Fibroblast of lung (primary cell): Measurements from ENCODE around the gene SEMA5A. TPM values are rescaled to one million over a fixed set of nuclear protein-coding genes. Genes with fewer than 3 reads are reported as not detected.

ENCODE experiments used
- DNase-seq, 2 donors: peaks; one replicate each; pipeline versions ENCODE4 v3.0.0 to v3.0.0-alpha.2; 2010; ENCODE audit warnings: low read depth in 2 of 2
- H2AFZ ChIP-seq: 2 replicates; pipeline ENCODE4 v1.5.1; 2012; ENCODE audit warnings: low read length, control low read depth, inconsistent platforms
- H3K27ac ChIP-seq: 2 replicates; pipeline ENCODE4 v1.5.1; 2011; ENCODE audit warnings: low read length, control low read depth; ENCODE audit not compliant: insufficient read depth
- H3K27me3 ChIP-seq: 2 replicates; pipeline ENCODE4 v1.5.1; 2011; ENCODE audit warnings: mild to moderate bottlenecking, low read length; ENCODE audit not compliant: control insufficient read depth, insufficient read depth
- H3K36me3 ChIP-seq: 2 replicates; pipeline ENCODE4 v1.5.1; 2011; ENCODE audit warnings: low read length; ENCODE audit not compliant: control insufficient read depth, insufficient read depth
- H3K4me1 ChIP-seq: 2 replicates; pipeline ENCODE4 v1.5.1; 2011; ENCODE audit warnings: low read length; ENCODE audit not compliant: control insufficient read depth, insufficient read depth; ENCODE audit errors: extremely low read depth
- H3K4me2 ChIP-seq: 2 replicates; pipeline ENCODE4 v1.5.1; 2011; ENCODE audit warnings: low read length, control low read depth; ENCODE audit not compliant: insufficient read depth; ENCODE audit errors: extremely low read depth
- H3K4me3 ChIP-seq, 4 experiments: fragments of 200-600 bp in 1 of 4; sonication (generic) in 1 of 4; replicated peaks in 1 of 4; 2 replicates each; pipeline ENCODE4 v1.5.1; 2011 to 2016; ENCODE audit warnings: low read length in 4 of 4, low read depth in 3 of 4, mild to moderate bottlenecking in 3 of 4, control low read depth in 2 of 4, inconsistent platforms in 1 of 4, mixed read lengths in 1 of 4; ENCODE audit not compliant: insufficient read depth in 1 of 4; ENCODE audit errors: control extremely low read depth in 1 of 4
- H3K79me2 ChIP-seq: 2 replicates; pipeline ENCODE4 v1.5.1; 2012; ENCODE audit warnings: mild to moderate bottlenecking, low read length, inconsistent platforms; ENCODE audit not compliant: control insufficient read depth, insufficient read depth
- H3K9ac ChIP-seq: 2 replicates; pipeline ENCODE4 v1.5.1; 2011; ENCODE audit warnings: mild to moderate bottlenecking, low read length, control low read depth; ENCODE audit not compliant: insufficient read depth
- H3K9me3 ChIP-seq: 2 replicates; pipeline ENCODE4 v1.5.1; 2012; ENCODE audit warnings: low read depth, low read length; ENCODE audit not compliant: control insufficient read depth, insufficient read depth
- H4K20me1 ChIP-seq: 2 replicates; pipeline ENCODE4 v1.5.1; 2011; ENCODE audit warnings: low read length; ENCODE audit not compliant: control insufficient read depth, insufficient read depth; ENCODE audit errors: extremely low read depth
- CTCF ChIP-seq, 2 donors: IDR thresholded peaks in 1 of 2; conservative IDR thresholded peaks in 1 of 2; 1 replicate in 1 of 2; 2 replicates in 1 of 2; pipeline ENCODE4 v1.5.1; 2011 to 2012; ENCODE audit warnings: low read length in 2 of 2, control low read depth in 1 of 2, inconsistent platforms in 1 of 2, low read depth in 1 of 2, mild to moderate bottlenecking in 1 of 2
- EZH2 ChIP-seq: IDR thresholded peaks from 2 replicates; pipeline ENCODE4 v1.5.1; 2012; ENCODE audit warnings: low read length, control low read depth, mild to moderate bottlenecking; ENCODE audit errors: missing control alignments
- polyA plus RNA-seq, 2 donors: library from polyadenylated mRNA; depleted of rRNA in 1 of 2; stranded (reverse) in 1 of 2; unstranded in 1 of 2; fragments of >200 nt; gene quantifications; 2 replicates each; pipeline ENCODE4 v1.2.1, GENCODE V29; 2011 to 2012; ENCODE audit warnings: missing spikeins in 1 of 2
- total RNA-seq: library from RNA; depleted of rRNA; stranded (reverse); fragments of >200 nt; gene quantifications from 2 replicates; pipeline ENCODE4 v1.2.1, GENCODE V29; 2014

The SEMA5A gene
- total and polyA plus RNA-seq, 2 donors (not counting 1 experiment from before 2014, with no cell fraction given): 30.6 to 49.0 TPM

- Histone ChIP-seq H2AFZ (no peak overlapping the region), H3K9me3 (no peaks in the 10 kb centered on the region), H3K4me3 (no peak overlapping the region), H3K4me1 (peaks cover 10% of the 10 kb centered on the region), H3K79me2 (no peaks in the 10 kb centered on the region), H4K20me1 (no peaks in the 10 kb centered on the region), H3K27ac (no peak overlapping the region), H3K9ac (no peak overlapping the region), H3K4me2 (peak overlapping the region; percentile 55), H3K36me3 (no peaks in the 10 kb centered on the region), H3K27me3 (no peaks in the 10 kb centered on the region)
- DNase-seq: peak; percentile 91 to 95
- TF ChIP-seq EZH2 (no peak), CTCF (conservative IDR thresholded peaks at IDR 0.05 in 1 of 2, IDR thresholded peaks at IDR 0.05 in 1 of 2; ENCODE audit: low read depth in 1 of 2, low read length in 2 of 2) (no peak)
Measured at GRCh38 chr5:9456435-9457042, 89.3 kb downstream of the SEMA5A start.

GRCh38 chr5:9455826-9456434, 89.9 kb downstream of the SEMA5A start:
- no peak overlapping the region for H3K9ac ChIP-seq
- no peaks in the 10 kb centered on the region for H3K9me3 ChIP-seq
- no peaks in the 10 kb centered on the region for H3K27me3 ChIP-seq
- peak overlapping the region; percentile 55 for H3K4me2 ChIP-seq
- DNase-seq: peak in 1 of 2 donors; percentile 35
- H3K36me3 ChIP-seq: no peaks in the 10 kb centered on the region
- TF ChIP-seq CTCF (conservative IDR thresholded peaks at IDR 0.05 in 1 of 2, IDR thresholded peaks at IDR 0.05 in 1 of 2; ENCODE audit: low read depth in 1 of 2, low read length in 2 of 2) (no peak), EZH2 (no peak)
- no peaks in the 10 kb centered on the region for H4K20me1 ChIP-seq
- H3K27ac ChIP-seq: no peak overlapping the region
- H2AFZ ChIP-seq: no peak overlapping the region
- peaks cover 10% of the 10 kb centered on the region for H3K4me1 ChIP-seq
- no peaks in the 10 kb centered on the region for H3K79me2 ChIP-seq
- H3K4me3 ChIP-seq: no peak overlapping the region

- Histone ChIP-seq H3K4me1 (peaks cover 10% of the 10 kb centered on the region), H4K20me1 (no peaks in the 10 kb centered on the region), H3K36me3 (no peaks in the 10 kb centered on the region), H3K9me3 (no peaks in the 10 kb centered on the region), H3K4me3 (no peak overlapping the region), H2AFZ (no peak overlapping the region), H3K27ac (no peak overlapping the region), H3K9ac (no peak overlapping the region), H3K79me2 (no peaks in the 10 kb centered on the region), H3K4me2 (no peak overlapping the region), H3K27me3 (no peaks in the 10 kb centered on the region)
- no peak for DNase-seq
- no peak for TF ChIP-seq CTCF (conservative IDR thresholded peaks at IDR 0.05 in 1 of 2, IDR thresholded peaks at IDR 0.05 in 1 of 2; ENCODE audit: low read depth in 1 of 2, low read length in 2 of 2)
- no peak for TF ChIP-seq EZH2
Measured at GRCh38 chr5:9454491-9454890, 91.4 kb downstream of the SEMA5A start.
